RWPE1 (cell line): ENCODE measurements around the gene QRFP.
"Not testable (repeated sequence)": the region's sequence is repeated elsewhere in the genome, so short reads cannot be mapped to it uniquely, and the experiment has no call there.

ENCODE experiments used
- CTCF ChIA-PET: fragments of 350-600 bp; sonication (Branson Sonifier 250); formaldehyde crosslinking; extraction: SDS; loops from one replicate; lab custom pipeline; 2021; lab: Yijun Ruan, JAX
- POLR2A ChIA-PET: fragments of 400-600 bp; formaldehyde crosslinking; extraction: SDS; loops from one replicate; lab custom pipeline; 2020; ENCODE audit warnings: antibody characterized with exemption; ENCODE audit not compliant: low non-redundant PET; lab: Yijun Ruan, JAX
- DNase-seq: peaks from one replicate; pipeline ENCODE4 v3.0.0; 2012; ENCODE audit warnings: low spot score
- H3K27ac ChIP-seq: fragments of 450-650 bp; 2 replicates; pipeline ENCODE4 v1.5.1; 2017
- TF ChIP-seq, protein P1 (sequence below): fragments of 450-650 bp; conservative IDR thresholded peaks from 2 replicates; pipeline ENCODE4 v1.5.1; 2017; ENCODE audit warnings: low read depth, mild to moderate bottlenecking

The QRFP gene

DNA sequence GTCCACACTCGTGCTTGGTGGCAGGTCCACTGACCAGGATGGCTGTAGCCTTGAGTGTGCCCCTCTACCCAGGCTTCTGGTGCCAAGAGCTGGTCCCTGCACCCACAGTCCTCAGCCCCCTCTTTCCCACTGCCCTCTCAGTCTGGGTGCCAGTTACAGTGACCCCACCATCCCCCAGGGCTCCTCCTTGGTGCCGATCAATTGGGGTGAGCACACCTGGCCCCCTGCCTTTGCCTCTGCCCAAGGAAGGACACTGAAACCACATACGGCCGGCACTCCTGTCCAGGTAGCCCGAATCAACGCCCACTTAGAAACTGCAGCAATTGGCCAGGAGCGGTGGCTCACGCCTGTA is 18.5 kb upstream of the QRFP start:
- CTCF ChIA-PET: no interaction called here

DNA sequence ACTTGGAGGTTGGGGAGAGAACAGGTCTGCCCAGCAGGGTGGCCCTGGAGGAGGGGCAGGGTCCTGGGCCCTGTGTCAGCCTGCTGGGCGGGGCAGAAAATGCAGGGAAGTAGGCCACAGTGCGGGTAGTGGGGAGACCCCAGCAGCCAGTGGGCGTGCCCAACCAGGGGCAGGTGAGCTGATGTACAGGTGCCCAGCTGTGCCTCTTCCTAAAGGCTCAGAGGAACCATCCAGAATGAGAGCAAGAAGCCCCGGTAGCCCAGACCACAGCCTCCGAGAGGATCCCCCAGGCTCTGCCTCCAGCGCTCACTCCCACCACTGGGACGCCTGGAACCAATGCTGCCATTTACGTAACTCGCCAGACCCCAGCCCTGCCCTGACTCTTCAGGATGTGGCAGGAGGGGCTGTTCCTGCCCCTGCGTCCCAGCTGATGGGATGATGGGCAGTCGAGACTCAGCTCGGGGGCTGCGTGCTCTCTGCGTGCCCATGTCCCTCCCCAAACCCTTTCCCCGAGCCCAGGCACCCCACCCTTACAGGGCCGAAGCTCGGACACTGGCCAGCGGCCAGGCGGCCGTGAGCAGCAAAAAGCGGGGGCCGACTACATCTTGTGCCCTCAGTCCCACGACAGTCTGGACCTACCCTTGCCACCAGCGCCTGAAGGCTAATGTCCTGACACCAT is 17.9 kb upstream of the QRFP start:
- no peak for DNase-seq
- ChIA-PET CTCF (no interaction called here), POLR2A (no interaction called here)
- H3K27ac ChIP-seq: no peak overlapping the region
- TF ChIP-seq, protein P1, sequence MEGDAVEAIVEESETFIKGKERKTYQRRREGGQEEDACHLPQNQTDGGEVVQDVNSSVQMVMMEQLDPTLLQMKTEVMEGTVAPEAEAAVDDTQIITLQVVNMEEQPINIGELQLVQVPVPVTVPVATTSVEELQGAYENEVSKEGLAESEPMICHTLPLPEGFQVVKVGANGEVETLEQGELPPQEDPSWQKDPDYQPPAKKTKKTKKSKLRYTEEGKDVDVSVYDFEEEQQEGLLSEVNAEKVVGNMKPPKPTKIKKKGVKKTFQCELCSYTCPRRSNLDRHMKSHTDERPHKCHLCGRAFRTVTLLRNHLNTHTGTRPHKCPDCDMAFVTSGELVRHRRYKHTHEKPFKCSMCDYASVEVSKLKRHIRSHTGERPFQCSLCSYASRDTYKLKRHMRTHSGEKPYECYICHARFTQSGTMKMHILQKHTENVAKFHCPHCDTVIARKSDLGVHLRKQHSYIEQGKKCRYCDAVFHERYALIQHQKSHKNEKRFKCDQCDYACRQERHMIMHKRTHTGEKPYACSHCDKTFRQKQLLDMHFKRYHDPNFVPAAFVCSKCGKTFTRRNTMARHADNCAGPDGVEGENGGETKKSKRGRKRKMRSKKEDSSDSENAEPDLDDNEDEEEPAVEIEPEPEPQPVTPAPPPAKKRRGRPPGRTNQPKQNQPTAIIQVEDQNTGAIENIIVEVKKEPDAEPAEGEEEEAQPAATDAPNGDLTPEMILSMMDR: no peak

More for the DNA sequence above, 18.5 kb upstream of the QRFP start:
- TF ChIP-seq, protein P1: no peak
- no peak overlapping the region for H3K27ac ChIP-seq
- no peak for DNase-seq
- POLR2A ChIA-PET: no interaction called here

DNA sequence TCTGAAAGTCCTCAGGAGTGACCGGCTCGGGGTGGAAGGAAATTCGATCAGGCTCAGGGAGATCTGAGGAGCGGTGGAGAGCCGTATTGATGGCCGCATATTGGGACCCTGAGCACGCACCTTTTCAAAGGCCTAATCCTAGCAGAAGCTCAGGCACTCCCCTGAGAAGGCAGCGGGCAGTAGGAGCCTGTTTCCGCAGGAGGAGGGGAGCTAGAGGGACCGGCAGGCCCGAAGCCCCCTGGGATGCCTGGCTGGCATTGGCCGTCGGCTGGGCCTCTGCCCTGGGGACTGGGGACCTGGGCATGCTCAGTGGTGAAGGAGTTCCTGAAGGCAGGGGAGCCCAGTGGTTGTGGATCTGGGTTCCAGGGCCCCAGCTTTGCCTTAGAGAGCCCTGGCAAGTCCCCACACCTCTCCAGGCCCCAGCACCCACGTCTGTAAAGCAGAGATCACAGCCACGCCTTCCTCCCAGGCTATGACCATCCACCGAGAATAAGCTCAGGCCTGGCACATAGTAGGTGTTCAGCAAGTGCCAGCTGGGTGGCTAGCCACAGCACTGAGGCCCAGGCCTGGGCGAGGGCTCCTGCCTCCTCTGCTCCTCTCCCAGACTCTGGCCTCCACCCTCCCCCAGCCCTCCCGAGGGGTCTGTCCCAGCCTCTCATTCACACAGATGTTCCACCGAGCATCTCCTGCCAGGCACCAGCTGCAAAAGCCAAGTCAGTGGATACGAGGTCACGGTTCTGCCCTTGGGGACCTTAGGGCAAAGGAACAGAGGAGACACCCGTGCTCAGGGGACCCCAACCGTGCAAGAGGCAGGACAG is 17.2 kb upstream of the QRFP start:
- POLR2A ChIA-PET: interaction anchor here (0.5 to 0.9 kb wide), 3 partner anchors 14 to 233 kb away, joined by 3 to 5 read pairs (median 3); no protein-coding TSS in a partner anchor
- CTCF ChIA-PET: interaction anchor here (0.7 to 1.2 kb wide), 5 partner anchors 9 to 47 kb away, joined by 3 to 5 read pairs (median 4); no protein-coding TSS in a partner anchor

DNA sequence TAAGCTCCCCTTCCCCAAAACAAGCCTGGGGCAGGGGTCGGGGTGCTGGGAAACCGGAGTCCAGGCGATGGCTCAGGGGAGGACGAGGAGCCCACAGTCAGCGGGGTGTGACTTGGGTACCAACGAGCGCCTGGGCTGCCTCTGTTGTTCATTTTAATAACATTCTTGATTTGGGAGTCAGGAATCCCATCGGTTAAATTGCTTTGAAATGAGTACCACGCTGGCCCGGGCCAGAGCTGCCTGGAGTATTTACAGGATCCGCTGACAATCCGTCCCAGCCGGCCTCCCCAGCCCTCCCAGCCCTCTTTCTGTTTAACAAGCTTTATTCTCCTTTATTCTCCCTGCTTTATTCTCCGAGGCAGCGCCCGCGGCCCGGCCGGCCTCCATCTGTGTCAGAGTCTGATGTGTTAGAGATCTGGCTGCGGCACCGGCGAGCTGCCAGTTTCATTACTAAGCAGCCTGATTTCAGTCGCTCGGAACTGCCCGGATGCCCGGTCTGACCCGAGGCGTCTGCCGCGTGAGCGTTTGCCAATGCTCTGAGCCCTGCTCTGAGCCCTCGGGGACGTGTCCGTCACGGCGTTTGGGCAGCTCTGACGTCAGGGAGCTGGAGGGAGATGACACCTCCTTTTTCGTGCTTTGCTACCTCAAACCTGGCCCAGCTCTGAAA is 16.5 kb upstream of the QRFP start:
- H3K27ac ChIP-seq: peak overlapping the region; percentile 62
- ChIA-PET CTCF (interaction anchor here (0.7 to 1.2 kb wide), 5 partner anchors 10 to 46 kb away, joined by 3 to 5 read pairs (median 4); no protein-coding TSS in a partner anchor), POLR2A (interaction anchor here (0.5 to 0.9 kb wide), 4 partner anchors 15 to 233 kb away, joined by 3 to 5 read pairs (median 3); no protein-coding TSS in a partner anchor)
- DNase-seq: peak; percentile 91
- TF ChIP-seq, protein P1: no peak

More for the DNA sequence above, 17.2 kb upstream of the QRFP start:
- TF ChIP-seq, protein P1: no peak
- DNase-seq: no peak
- H3K27ac ChIP-seq: peak overlapping the region; percentile 62

DNA sequence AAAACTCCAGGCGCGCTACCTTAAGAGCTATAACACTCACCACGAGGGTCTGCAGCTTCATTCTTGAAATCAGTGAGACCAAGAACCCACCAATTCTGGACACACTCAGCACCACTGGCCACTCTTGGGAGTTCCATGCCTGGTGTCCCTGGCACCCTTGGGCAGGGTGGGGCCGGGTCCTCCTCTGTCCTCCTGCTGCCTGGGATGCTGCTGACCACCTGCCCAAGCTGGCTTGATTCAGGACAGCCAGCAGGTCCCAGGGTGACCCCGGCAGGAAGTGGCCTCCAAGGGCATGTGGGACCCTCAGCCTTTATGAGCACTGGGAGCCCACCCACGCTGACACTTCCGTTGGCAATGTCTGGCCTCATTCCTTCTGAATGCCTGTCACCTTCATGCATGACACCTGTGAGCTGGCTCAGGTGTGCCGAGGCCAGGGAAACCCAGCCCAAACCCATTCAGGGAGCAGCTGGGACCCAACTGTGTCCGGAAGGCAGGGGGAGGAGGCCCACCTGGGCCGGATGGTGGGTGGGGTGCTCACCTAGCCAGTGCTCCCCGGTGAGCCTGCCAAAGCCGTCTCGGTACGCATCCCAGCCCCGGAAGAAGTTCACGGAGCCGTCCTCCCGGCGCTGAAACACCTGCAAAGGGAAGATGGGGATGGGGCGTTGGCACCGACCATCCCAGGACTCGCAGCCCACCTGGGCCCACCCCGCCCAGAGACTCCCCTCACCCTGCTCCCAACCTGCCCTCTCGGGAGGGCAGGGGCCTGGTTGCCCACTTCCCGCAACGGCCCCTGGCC is 14.8 kb upstream of the QRFP start:
- ChIA-PET POLR2A (no interaction called here), CTCF (interaction anchor here (0.5 to 1.1 kb wide), 4 partner anchors 14 to 433 kb away, joined by 3 to 5 read pairs (median 4); no protein-coding TSS in a partner anchor)
- DNase-seq: no peak
- H3K27ac ChIP-seq: no peak overlapping the region
- TF ChIP-seq, protein P1: no peak

DNA sequence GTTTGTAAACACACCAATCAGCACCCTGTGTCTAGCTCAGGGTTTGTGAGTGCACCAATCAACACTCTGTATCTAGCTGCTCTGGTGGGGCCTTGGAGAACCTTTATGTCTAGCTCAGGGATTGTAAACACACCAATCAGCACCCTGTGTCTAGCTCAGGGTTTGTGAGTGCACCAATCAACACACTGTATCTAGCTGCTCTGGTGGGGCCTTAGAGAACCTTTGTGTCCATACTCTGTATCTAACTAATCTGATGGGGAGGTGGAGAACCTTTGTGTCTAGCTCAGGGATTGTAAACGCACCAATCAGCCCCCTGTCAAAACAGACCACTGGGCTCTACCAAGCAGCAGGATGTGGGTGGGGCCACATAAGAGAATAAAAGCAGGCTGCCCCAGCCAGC is 14.1 kb upstream of the QRFP start:
- CTCF ChIA-PET, DNase-seq, H3K27ac ChIP-seq, POLR2A ChIA-PET: not testable (repeated sequence)

DNA sequence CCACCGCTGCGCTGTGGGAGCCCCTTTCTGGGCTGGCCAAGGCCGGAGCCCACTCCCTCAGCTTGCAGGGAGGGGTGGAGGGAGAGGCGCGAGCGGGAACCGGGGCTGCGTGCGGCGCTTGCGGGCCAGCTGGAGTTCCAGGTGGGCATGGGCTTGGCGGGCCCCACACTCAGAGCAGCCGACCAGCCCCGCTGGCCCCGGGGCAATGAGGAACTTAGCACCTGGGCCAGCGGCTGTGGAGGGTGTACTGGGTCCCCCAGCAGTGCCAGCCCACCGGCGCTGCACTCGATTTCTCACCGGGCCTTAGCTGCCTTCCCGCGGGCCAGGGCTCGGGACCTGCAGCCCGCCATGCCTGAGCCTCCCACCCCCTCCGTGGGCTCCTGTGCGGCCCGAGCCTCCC is 13.4 kb upstream of the QRFP start:
- H3K27ac ChIP-seq, POLR2A ChIA-PET, DNase-seq: not testable (repeated sequence)
- CTCF ChIA-PET: interaction anchor here (0.6 to 0.7 kb wide), 2 partner anchors 136 to 1996 kb away, joined by 3 to 4 read pairs; no protein-coding TSS in a partner anchor
